HL-60 (cell line): ENCODE results near the gene REXO1.

Experiments used
- GABPA ChIP-seq: IDR thresholded peaks from 2 replicates; pipeline ENCODE4 v1.6.1; 2012; ENCODE audit warnings: low read depth
- POLR2AphosphoS5 ChIP-seq: IDR thresholded peaks from 2 replicates; pipeline ENCODE4 v1.6.1; 2012; ENCODE audit warnings: low read depth
- REST ChIP-seq: IDR thresholded peaks from 2 replicates; pipeline ENCODE4 v1.6.1; 2012; ENCODE audit warnings: low read depth; ENCODE audit not compliant: insufficient replicate concordance
- TF ChIP-seq, protein P1 (sequence below): IDR thresholded peaks from one replicate; pipeline ENCODE4 v1.5.1; 2011; ENCODE audit warnings: low read length, control low read depth, inconsistent platforms; ENCODE audit not compliant: insufficient read depth

- TF ChIP-seq, protein P1, sequence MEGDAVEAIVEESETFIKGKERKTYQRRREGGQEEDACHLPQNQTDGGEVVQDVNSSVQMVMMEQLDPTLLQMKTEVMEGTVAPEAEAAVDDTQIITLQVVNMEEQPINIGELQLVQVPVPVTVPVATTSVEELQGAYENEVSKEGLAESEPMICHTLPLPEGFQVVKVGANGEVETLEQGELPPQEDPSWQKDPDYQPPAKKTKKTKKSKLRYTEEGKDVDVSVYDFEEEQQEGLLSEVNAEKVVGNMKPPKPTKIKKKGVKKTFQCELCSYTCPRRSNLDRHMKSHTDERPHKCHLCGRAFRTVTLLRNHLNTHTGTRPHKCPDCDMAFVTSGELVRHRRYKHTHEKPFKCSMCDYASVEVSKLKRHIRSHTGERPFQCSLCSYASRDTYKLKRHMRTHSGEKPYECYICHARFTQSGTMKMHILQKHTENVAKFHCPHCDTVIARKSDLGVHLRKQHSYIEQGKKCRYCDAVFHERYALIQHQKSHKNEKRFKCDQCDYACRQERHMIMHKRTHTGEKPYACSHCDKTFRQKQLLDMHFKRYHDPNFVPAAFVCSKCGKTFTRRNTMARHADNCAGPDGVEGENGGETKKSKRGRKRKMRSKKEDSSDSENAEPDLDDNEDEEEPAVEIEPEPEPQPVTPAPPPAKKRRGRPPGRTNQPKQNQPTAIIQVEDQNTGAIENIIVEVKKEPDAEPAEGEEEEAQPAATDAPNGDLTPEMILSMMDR = no peak
- TF ChIP-seq GABPA (no peak), POLR2AphosphoS5 (no peak), REST (no peak)
These were observed 38.6 kb downstream of the REXO1 start for GRCh38 chr19:1809678-1810077.
